Measurements from ENCODE around the gene HLA-DMB.

GRCh38 chr6:32938494-32938893, 2.3 kb downstream of the HLA-DMB start:
- TF ChIP-seq CTCF (conservative IDR thresholded peaks at IDR 0.05 in 1 of 2, IDR thresholded peaks at IDR 0.05 in 1 of 2; ENCODE audit: low read depth in 1 of 2, low read length in 2 of 2) (no peak), EZH2 (IDR thresholded peaks at IDR 0.05; ENCODE audit: low read length, missing control alignments) (no peak)

Data from fibroblast of lung (primary cell).